H9 (cell line): Measurements from ENCODE around the gene HERPUD2. TPM values are rescaled to one million over a fixed set of nuclear protein-coding genes. Genes with fewer than 3 reads are reported as not detected.

Source experiments
- DNase-seq: peaks from one replicate; pipeline ENCODE4 v3.0.0-alpha.2; 2017
- H2AFZ ChIP-seq: one replicate; pipeline ENCODE4 v1.6.1; 2013; ENCODE audit warnings: mild to moderate bottlenecking, low read length, control low read depth, moderate library complexity
- H2AK5ac ChIP-seq: 2 replicates; pipeline ENCODE4 v1.6.1; 2013; ENCODE audit warnings: low read length, control low read depth, mixed read lengths; ENCODE audit not compliant: insufficient read length
- H2BK120ac ChIP-seq: one replicate; pipeline ENCODE4 v1.6.1; 2013; ENCODE audit warnings: low read depth, mild to moderate bottlenecking, low read length, control low read depth, inconsistent platforms; ENCODE audit not compliant: poor library complexity, severe bottlenecking
- H2BK12ac ChIP-seq: 2 replicates; pipeline ENCODE4 v1.6.1; 2013; ENCODE audit warnings: low read length, control low read depth, mixed read lengths, low read depth; ENCODE audit not compliant: insufficient read length
- H2BK15ac ChIP-seq: 2 replicates; pipeline ENCODE4 v1.6.1; 2013; ENCODE audit warnings: low read depth, low read length, control low read depth
- H2BK20ac ChIP-seq: one replicate; pipeline ENCODE4 v1.6.1; 2013; ENCODE audit warnings: low read depth, mild to moderate bottlenecking, low read length, control low read depth, inconsistent platforms; ENCODE audit not compliant: poor library complexity, severe bottlenecking
- H2BK5ac ChIP-seq: 2 replicates; pipeline ENCODE4 v1.6.1; 2013; ENCODE audit warnings: low read length, control low read depth, mixed read lengths; ENCODE audit not compliant: insufficient read length
- H3K14ac ChIP-seq: 2 replicates; pipeline ENCODE4 v1.6.1; 2013; ENCODE audit warnings: low read length, control low read depth; ENCODE audit not compliant: insufficient read depth
- H3K18ac ChIP-seq: 2 replicates; pipeline ENCODE4 v1.6.1; 2013; ENCODE audit warnings: low read depth, mild to moderate bottlenecking, mixed read lengths, low read length, control low read depth; ENCODE audit not compliant: insufficient read length
- H3K23ac ChIP-seq: 2 replicates; pipeline ENCODE4 v1.6.1; 2013; ENCODE audit warnings: low read length, control low read depth, mixed read lengths, low read depth; ENCODE audit not compliant: insufficient read length
- H3K23me2 ChIP-seq: 2 replicates; pipeline ENCODE4 v1.6.1; 2013; ENCODE audit warnings: low read depth, mild to moderate bottlenecking, mixed read lengths, low read length, control low read depth; ENCODE audit not compliant: insufficient read length, poor library complexity, severe bottlenecking
- H3K27ac ChIP-seq: 2 replicates; pipeline ENCODE4 v1.5.1; 2013; ENCODE audit warnings: low read length, control low read depth, mixed read lengths, low read depth; ENCODE audit not compliant: insufficient read length
- H3K27me3 ChIP-seq: 2 replicates; pipeline ENCODE4 v1.6.1; 2013; ENCODE audit warnings: low read length, control low read depth, inconsistent platforms; ENCODE audit not compliant: insufficient read depth
- H3K4ac ChIP-seq: 2 replicates; pipeline ENCODE4 v1.6.1; 2013; ENCODE audit warnings: low read depth, mild to moderate bottlenecking, control low read depth, inconsistent platforms, low read length, moderate library complexity
- H3K4me1 ChIP-seq: 2 replicates; pipeline ENCODE4 v1.6.1; 2013; ENCODE audit warnings: low read length, control low read depth, inconsistent platforms; ENCODE audit not compliant: insufficient read depth
- H3K4me2 ChIP-seq: 2 replicates; pipeline ENCODE4 v1.6.1; 2013; ENCODE audit warnings: low read length, control low read depth, mixed read lengths; ENCODE audit not compliant: insufficient read length, insufficient read depth
- H3K56ac ChIP-seq: 2 replicates; pipeline ENCODE4 v1.6.1; 2013; ENCODE audit warnings: low read depth, mild to moderate bottlenecking, mixed read lengths, low read length, control low read depth; ENCODE audit not compliant: insufficient read length
- H3K79me1 ChIP-seq: 2 replicates; pipeline ENCODE4 v1.6.1; 2013; ENCODE audit warnings: low read depth, mild to moderate bottlenecking, moderate library complexity, low read length, control low read depth, inconsistent platforms; ENCODE audit not compliant: insufficient read depth, poor library complexity, severe bottlenecking
- H3K79me2 ChIP-seq: 2 replicates; pipeline ENCODE4 v1.6.1; 2013; ENCODE audit warnings: low read length, control low read depth, inconsistent platforms; ENCODE audit not compliant: insufficient read depth
- H3K9ac ChIP-seq: 2 replicates; pipeline ENCODE4 v1.6.1; 2013; ENCODE audit warnings: low read length, control low read depth, mixed read lengths; ENCODE audit not compliant: insufficient read length; ENCODE audit errors: extremely low read depth
- H3K9me3 ChIP-seq: one replicate; pipeline ENCODE4 v1.6.1; 2013; ENCODE audit warnings: low read depth, low read length, inconsistent platforms; ENCODE audit not compliant: control insufficient read depth
- H3T11ph ChIP-seq: one replicate; pipeline ENCODE4 v1.6.1; 2013; ENCODE audit warnings: mild to moderate bottlenecking, low read length, control low read depth, inconsistent platforms
- H4K20me1 ChIP-seq: one replicate; pipeline ENCODE4 v1.6.1; 2013; ENCODE audit not compliant: control insufficient read depth, insufficient read length, insufficient read depth
- H4K5ac ChIP-seq: 2 replicates; pipeline ENCODE4 v1.6.1; 2013; ENCODE audit warnings: low read depth, mild to moderate bottlenecking, mixed read lengths, low read length, control low read depth; ENCODE audit not compliant: insufficient read length
- H4K8ac ChIP-seq: replicated peaks from 2 replicates; pipeline ENCODE4 v1.6.1; 2013; ENCODE audit warnings: low read length, control low read depth, mixed read lengths, low read depth; ENCODE audit not compliant: insufficient read length
- H4K91ac ChIP-seq: 2 replicates; pipeline ENCODE4 v1.6.1; 2013; ENCODE audit warnings: low read depth, mild to moderate bottlenecking, moderate library complexity, mixed read lengths, low read length, control low read depth; ENCODE audit not compliant: insufficient read length
- H3K27ac Mint-ChIP-seq, 3 experiments: 2 replicates in 2 of 3; 3 replicates in 1 of 3; pipeline ENCODE4 v1.8.0; 2020 to 2021; ENCODE audit warnings: mixed read lengths in 3 of 3, mild to moderate bottlenecking in 1 of 3, moderate library complexity in 1 of 3
- H3K27me3 Mint-ChIP-seq: 2 replicates; pipeline ENCODE4 v1.8.0; 2021; ENCODE audit warnings: low read depth, mild to moderate bottlenecking, moderate library complexity, mixed read lengths
- H3K36me3 Mint-ChIP-seq, 3 experiments: 2 replicates in 2 of 3; 3 replicates in 1 of 3; pipeline ENCODE4 v1.8.0; 2020 to 2021; ENCODE audit warnings: low read depth in 3 of 3, mixed read lengths in 3 of 3; ENCODE audit not compliant: insufficient read depth in 1 of 3
- H3K4me1 Mint-ChIP-seq, 2 experiments: 2 replicates each; pipeline ENCODE4 v1.8.0; 2020; ENCODE audit warnings: mixed read lengths in 2 of 2
- H3K4me3 Mint-ChIP-seq, 2 experiments: 2 replicates in 1 of 2; 3 replicates in 1 of 2; pipeline ENCODE4 v1.8.0; 2020 to 2021; ENCODE audit warnings: mild to moderate bottlenecking in 2 of 2, mixed read lengths in 2 of 2, moderate library complexity in 1 of 2
- H3K9me3 Mint-ChIP-seq, 2 experiments: 2 replicates in 1 of 2; 3 replicates in 1 of 2; pipeline ENCODE4 v1.8.0; 2020; ENCODE audit warnings: mild to moderate bottlenecking in 2 of 2, mixed read lengths in 2 of 2, moderate library complexity in 1 of 2
- WGBS: extraction: QIAGEN DNeasy Blood & Tissue Kit; methylation state at CpG from one replicate; pipeline ENCODE4 v1.1.7; 2013; ENCODE audit warnings: missing lambda C conversion rate, low lambda C conversion rate, mixed read lengths; ENCODE audit not compliant: insufficient read length; ENCODE audit errors: extremely low coverage; 5-methylcytosine and 5-hydroxymethylcytosine counted together
- total RNA-seq: library from RNA; stranded (reverse); gene quantifications from 2 replicates; pipeline ENCODE4 v1.2.1, GENCODE V29; 2021
- TF ChIP-seq, protein P1 (sequence below): fragments of 200-600 bp; sonication (generic); conservative IDR thresholded peaks from 3 replicates; pipeline ENCODE4 v1.8.0; 2021; ENCODE audit warnings: antibody characterized with exemption, mild to moderate bottlenecking

Gene HERPUD2
- total RNA-seq, 1 experiment from 2014 or later: 17.0 TPM

GRCh38 chr7:35736725-35737124 lies 41.8 kb upstream of the HERPUD2 start:
- no peak overlapping the region for H2BK5ac ChIP-seq
- H3K27me3 ChIP-seq: no peaks in the 10 kb centered on the region
- Mint-ChIP-seq H3K9me3 (no peaks in the 10 kb centered on the region), H3K27ac (no peak overlapping the region), H3K27me3 (no peaks in the 10 kb centered on the region; the same call in 1 of the 2 replicates), H3K36me3 (no peaks in the 10 kb centered on the region), H3K4me3 (no peak overlapping the region), H3K4me1 (peaks cover 15 to 18% of the 10 kb centered on the region in 2 experiments)
- no peak overlapping the region for H2AFZ ChIP-seq
- H3K4ac ChIP-seq: no peak overlapping the region
- no peak overlapping the region for H3K56ac ChIP-seq
- H3K9me3 ChIP-seq: no peaks in the 10 kb centered on the region
- H3K18ac ChIP-seq: no peak overlapping the region
- H3K27ac ChIP-seq: no peak overlapping the region
- no peak overlapping the region for H3K9ac ChIP-seq
- H3K4me2 ChIP-seq: no peak overlapping the region
- H4K91ac ChIP-seq: no peak overlapping the region
- no peak overlapping the region for H2BK20ac ChIP-seq
- no peak overlapping the region for H2BK15ac ChIP-seq
- no peak overlapping the region for H4K8ac ChIP-seq
- no CpG with 5 or more reads among the region's 1 CpG for WGBS
- TF ChIP-seq, protein P1, sequence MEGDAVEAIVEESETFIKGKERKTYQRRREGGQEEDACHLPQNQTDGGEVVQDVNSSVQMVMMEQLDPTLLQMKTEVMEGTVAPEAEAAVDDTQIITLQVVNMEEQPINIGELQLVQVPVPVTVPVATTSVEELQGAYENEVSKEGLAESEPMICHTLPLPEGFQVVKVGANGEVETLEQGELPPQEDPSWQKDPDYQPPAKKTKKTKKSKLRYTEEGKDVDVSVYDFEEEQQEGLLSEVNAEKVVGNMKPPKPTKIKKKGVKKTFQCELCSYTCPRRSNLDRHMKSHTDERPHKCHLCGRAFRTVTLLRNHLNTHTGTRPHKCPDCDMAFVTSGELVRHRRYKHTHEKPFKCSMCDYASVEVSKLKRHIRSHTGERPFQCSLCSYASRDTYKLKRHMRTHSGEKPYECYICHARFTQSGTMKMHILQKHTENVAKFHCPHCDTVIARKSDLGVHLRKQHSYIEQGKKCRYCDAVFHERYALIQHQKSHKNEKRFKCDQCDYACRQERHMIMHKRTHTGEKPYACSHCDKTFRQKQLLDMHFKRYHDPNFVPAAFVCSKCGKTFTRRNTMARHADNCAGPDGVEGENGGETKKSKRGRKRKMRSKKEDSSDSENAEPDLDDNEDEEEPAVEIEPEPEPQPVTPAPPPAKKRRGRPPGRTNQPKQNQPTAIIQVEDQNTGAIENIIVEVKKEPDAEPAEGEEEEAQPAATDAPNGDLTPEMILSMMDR: no peak
- H4K20me1 ChIP-seq: no peaks in the 10 kb centered on the region
- H2BK120ac ChIP-seq: no peak overlapping the region
- DNase-seq: no peak
- H3K23me2 ChIP-seq: no peaks in the 10 kb centered on the region
- H2AK5ac ChIP-seq: no peak overlapping the region
- no peak overlapping the region for H3K23ac ChIP-seq
- H3T11ph ChIP-seq: no peak overlapping the region
- H3K14ac ChIP-seq: no peak overlapping the region
- no peaks in the 10 kb centered on the region for H3K79me1 ChIP-seq
- H2BK12ac ChIP-seq: no peak overlapping the region
- H3K79me2 ChIP-seq: no peaks in the 10 kb centered on the region
- H3K4me1 ChIP-seq: no peaks in the 10 kb centered on the region
- no peak overlapping the region for H4K5ac ChIP-seq
